HT1080 (cell line): ENCODE results near the gene PKN3. TPM values are rescaled to one million over a fixed set of nuclear protein-coding genes. Genes with fewer than 3 reads are reported as not detected.

Experiments used
- DNase-seq: peaks from one replicate; pipeline ENCODE4 v3.0.0-alpha.2; 2015; ENCODE audit warnings: low read depth
- total RNA-seq: library from RNA; depleted of rRNA; stranded (reverse); fragments of >200 nt; shearing (Covaris generic); gene quantifications from 2 replicates; pipeline ENCODE4 v1.2.3, GENCODE V29; 2014

The PKN3 gene
- total RNA-seq, 1 experiment from 2014 or later, result 4.8 TPM

DNA sequence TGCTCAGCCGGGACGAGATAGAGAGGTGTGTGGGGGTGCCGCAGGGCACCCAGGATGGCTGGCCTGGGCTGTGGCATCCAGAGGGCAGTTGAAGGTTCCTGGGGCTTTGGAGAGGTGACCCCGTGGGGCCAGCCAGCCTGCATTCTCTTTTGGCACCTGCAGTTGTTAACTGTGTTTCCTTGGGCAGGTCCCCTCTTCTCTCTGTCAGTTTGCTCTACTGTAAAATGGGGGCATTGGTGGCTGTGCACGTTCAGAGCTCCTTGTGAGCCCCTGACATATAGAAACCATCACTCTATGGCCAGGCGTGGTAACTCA lies 13.1 kb downstream of the PKN3 start:
- no peak for DNase-seq

- DNase-seq, result no peak
These were observed 14.4 kb downstream of the PKN3 start for GRCh38 chr9:128716581-128717254.

- no peak for DNase-seq
These were observed 15.7 kb downstream of the PKN3 start for GRCh38 chr9:128718047-128718446.

DNA sequence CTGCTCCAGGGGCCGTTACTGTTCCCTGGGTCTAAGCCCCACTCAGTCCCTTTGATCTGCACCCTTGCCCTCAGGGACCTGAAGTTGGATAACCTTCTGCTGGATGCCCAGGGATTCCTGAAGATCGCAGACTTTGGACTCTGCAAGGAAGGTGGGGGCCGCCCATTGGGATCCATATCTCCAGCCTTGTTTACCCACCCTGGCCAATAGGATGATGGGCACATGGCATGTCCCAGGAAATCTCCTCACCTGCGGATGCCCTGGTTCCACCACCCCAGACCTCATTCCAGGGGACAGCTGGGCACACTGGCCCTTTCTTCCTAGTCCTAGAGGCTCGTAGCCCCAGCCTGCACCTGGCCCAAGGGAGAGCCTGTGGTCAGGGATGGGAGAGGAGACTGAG lies 16.2 kb downstream of the PKN3 start:
- no peak for DNase-seq

DNA sequence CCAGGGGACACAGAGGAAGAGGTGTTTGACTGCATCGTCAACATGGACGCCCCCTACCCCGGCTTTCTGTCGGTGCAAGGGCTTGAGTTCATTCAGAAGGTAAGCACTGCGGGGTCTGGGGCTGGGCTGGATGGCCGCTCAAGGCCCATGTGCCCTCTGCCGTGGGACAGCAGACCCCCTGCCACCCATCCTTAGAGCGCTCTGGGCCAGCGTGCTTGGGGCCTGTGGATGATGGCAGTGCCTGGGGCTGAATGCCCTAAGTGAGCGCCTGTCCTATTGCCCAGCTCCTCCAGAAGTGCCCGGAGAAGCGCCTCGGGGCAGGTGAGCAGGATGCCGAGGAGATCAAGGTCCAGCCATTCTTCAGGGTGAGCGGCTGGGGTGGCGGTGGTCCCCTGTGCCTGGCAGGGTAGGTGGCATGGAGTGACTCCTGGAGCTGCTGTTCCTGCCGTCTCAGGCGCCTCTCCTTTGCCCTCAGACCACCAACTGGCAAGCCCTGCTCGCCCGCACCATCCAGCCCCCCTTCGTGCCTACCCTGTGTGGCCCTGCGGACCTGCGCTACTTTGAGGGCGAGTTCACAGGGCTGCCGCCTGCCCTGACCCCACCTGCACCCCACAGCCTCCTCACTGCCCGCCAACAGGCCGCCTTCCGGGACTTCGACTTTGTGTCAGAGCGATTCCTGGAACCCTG lies 17.8 kb downstream of the PKN3 start:
- no peak for DNase-seq

DNA sequence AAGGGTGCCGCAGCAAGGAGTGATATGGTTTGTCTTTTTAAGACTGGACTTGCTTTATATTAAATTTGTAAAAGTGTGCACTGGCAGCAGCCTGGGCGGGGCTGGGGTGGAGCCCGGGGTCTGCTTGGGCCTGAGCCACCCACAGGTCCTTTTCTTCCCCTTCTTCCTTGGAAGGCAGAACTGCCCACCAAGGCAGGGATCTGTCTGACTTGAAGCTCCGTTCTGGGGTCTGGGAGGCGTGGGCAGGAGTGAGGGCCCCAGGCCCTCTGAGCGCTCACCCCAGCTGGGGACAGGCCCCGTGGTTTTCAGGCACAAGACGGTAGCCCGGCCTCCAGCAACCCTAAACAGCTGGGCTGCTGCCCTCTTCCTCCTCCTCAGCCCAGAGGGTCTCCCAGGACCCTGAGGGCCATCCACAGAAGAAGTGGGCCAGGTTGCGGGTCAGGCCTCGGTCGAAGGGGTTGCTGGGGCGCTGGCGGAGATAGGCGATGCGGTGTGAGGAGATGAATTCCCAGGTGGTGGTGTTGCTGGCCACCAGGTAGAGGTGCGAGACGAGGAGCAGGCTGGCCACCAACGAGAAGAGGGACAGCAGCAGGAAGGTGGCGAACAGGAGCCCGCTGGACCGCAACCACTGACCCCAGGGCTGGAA lies 18.7 kb downstream of the PKN3 start:
- no peak for DNase-seq

DNA sequence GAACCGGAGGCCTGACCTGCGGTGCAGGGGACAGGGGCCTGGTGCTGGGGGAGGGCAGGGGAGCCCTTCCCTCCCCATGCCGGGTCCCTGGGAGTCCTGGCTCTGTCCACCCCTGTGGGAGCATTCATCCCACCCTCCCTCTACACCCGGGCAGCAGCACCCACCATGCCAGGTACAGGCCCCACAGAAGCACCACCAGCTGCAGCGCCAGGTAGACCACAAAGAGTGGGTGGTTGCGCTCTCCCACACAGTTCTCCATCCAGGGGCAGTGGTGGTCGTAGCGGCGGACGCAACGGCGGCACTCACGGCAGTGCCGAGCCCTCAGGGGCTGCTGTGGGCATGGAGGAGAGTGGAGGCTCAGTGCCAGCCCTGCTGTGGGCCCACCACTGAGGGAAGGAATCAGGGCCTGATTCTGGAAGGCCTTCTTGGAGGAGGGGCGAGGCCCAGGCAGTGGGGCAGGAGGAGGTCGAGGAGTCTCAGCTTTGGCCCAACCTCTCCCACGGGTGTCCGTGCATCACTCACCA lies 19.2 kb downstream of the PKN3 start:
- no peak for DNase-seq

DNA sequence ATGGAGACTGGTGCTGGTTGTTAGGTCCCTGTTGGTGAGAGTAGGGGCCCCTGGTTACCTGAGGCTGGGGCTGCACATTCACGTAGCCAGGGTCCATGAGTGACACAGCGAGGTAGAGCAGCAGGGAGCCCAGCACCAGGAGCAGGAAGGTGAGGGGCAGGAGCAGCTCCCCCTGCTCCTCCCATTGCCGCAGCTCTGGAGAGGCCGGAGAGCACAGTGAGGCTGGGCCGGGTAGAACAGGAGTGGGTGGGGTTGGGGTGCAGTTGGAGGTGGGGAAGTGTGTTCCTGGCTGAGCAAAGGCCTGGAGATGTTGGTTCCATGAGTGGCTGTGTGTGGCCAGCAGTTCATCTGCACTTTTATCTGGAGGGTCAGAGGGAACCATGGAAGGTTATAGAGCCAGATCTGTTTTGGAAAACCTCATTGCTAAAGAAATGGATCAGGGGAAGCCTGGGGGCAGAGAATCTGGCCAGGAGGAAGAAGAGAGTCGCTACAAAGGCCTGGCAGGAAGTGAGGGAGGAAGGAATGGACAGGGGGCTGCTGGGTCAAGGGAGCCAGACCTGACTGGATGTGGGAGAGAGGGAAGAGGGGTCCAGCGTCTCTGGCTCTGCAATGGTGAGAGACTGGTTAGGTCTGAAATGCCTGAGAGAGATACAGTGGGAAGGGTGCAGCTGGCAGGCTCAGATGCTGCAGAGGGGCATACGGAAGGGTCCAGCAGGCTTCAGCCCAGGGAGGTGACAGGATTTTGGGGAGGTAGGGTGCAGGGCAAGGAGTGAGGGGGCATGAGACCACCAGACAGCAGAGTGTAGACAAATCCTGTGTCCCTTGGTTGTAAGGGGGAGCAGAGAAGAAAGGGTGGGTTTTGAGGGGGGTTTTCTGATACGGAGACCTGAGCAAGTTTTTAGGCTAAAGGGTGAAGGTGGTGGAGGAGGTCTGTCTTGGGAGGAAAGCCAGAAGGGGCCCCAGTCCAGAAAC lies 20.4 kb downstream of the PKN3 start:
- no peak for DNase-seq

GRCh38 chr9:128723352-128723865 lies 21.1 kb downstream of the PKN3 start:
- no peak for DNase-seq

- DNase-seq, result peak; percentile 99
These were observed 21.8 kb downstream of the PKN3 start, which contains the start of gene ZDHHC12 for GRCh38 chr9:128723866-128724743. TSS of gene ZDHHC12 (minus strand) at chr9:128724127. CDS start at chr9:128724093, 34 bp downstream.

DNA sequence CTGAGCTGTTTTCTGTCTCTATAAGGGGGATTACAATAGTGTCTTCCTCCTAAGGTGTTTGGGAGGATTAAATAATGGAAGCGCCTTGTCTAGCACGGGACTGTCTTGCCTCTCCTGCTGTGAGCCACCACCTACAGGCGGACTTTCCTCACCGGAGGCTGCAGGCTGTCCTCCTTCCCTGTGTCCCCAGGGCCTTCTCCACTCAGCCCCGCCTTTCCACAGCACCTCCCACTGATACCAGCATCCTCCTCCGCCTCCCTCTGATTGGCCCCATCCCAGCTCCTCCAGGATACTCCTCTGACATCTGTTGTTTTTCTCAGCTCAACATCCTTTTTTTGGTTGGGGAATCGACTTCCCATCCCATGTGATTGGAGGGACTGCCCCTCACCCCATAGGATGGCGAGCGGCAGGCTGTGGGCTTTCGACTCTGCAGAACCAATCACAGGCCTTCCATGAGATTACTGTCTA lies 22.5 kb downstream of the PKN3 start:
- peak; percentile 75 for DNase-seq

DNA sequence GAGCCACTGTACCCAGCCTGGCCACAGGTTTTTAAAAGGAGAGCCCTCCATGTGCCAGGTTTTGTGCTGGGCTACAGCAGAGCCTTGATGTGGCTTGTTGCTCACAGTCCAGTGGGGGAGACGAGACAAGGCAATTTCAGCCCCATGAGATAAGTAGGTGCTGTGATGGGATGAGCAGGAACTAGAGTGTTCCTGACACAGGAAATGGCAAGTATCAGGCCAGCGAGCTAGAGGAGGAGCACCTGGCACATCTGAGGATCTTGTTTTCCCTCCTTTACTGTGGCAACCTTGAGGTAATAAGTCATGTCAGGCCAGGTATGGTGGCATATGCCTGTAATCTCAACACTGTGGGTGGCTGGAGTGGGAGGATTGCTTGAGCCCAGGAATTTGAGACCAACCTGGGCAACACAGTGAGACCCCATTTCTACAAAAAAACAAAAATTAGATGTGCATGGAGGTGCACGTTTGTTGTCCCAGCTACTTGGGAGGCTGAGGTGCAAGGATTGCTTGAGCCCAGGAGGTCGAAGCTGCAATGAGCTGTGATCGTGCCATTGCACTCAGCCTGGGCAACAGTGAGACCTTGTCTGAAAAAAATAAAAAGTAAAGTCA lies 25.4 kb downstream of the PKN3 start:
- DNase-seq, result no peak

- no peak for DNase-seq
These were observed 26.0 kb downstream of the PKN3 start for GRCh38 chr9:128728298-128728697.

DNA sequence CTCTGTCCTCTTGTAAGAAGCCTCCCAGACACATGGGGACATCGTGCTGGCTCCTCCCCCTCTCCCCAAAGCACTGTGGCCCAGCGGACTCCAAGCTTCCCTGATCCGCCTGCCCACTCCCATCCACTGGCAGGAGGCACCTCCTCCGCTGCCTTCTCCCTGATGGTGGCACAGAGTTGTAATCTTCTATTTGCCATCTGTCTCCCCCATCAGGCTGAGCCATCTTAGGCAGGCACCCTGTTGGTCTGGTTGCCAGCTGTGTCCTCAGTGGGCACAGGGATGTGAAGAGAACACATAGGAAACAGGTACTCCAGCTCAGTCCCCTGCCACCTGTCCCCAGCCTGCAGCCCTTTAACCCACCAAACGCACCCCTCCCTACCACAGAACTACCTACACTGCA lies 27.0 kb downstream of the PKN3 start:
- DNase-seq, result no peak

- DNase-seq, result no peak
These were observed 27.6 kb downstream of the PKN3 start for GRCh38 chr9:128729766-128730517.

DNA sequence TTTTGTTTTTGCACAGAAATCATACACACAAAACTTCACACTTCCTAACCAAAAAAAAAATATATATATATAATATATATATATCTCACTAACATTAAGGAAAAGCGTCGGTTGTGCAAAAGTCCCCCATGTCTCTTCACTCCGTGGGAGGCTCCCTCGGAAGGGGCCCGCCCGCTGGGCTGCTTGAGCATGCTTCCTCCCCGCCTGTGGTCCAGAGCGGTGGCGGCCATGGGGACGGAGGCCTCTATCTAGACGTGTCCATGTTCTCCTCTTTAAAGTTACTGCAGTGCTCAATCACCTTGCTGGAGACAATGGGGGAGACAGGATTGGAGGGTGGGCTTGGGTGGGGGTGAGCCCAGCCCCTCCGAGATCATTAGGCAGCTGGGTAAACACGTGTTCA lies 28.8 kb downstream of the PKN3 start:
- DNase-seq, result no peak

GRCh38 chr9:128731691-128732090 lies 29.4 kb downstream of the PKN3 start:
- DNase-seq, result no peak

GRCh38 chr9:128732576-128732975 lies 30.3 kb downstream of the PKN3 start:
- no peak for DNase-seq

DNA sequence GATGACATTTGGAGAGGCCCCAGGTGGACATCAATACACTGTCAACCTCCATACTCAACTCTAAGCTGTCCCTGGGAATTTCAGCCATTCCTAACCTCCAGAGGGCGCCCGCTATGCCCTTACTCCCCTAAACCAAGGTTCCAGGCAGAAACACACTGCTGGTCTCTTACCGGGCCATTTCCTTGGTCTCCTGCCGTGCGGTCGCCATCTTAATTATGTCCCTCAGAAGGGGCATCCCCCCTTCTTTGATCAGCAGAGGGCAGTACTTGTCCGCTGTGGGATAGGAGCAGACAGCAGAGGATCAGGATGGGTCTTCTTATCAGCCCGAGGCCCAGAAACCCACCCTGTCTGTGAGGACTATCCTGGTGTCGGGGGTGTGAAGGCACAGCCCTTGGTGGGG lies 31.0 kb downstream of the PKN3 start:
- DNase-seq, result peak; percentile 87
